ENCODE measurements around the gene ACACA.

ACACA gene

GRCh38 chr17:37340804-37341203 lies 65.8 kb downstream of the ACACA start:
- no peak for DNase-seq

- DNase-seq = no peak
Measured at GRCh38 chr17:37339321-37339720, 67.3 kb downstream of the ACACA start.

- no peak for DNase-seq
Measured at GRCh38 chr17:37338847-37339246, 67.8 kb downstream of the ACACA start.

GRCh38 chr17:37327341-37328090 lies 79.1 kb downstream of the ACACA start:
- DNase-seq = no peak

- DNase-seq = no peak
Measured at GRCh38 chr17:37322826-37323561, 83.6 kb downstream of the ACACA start.

- DNase-seq = no peak
Measured at GRCh38 chr17:37322106-37322505, 84.5 kb downstream of the ACACA start.

GRCh38 chr17:37318931-37319594 lies 87.6 kb downstream of the ACACA start:
- DNase-seq = no peak

GRCh38 chr17:37317867-37318266 lies 88.8 kb downstream of the ACACA start:
- DNase-seq = no peak

GRCh38 chr17:37315601-37316000 lies 91.0 kb downstream of the ACACA start:
- DNase-seq = no peak

- DNase-seq = no peak
Measured at GRCh38 chr17:37312137-37312923, 94.3 kb downstream of the ACACA start.

- DNase-seq = no peak
Measured at GRCh38 chr17:37310940-37311339, 95.7 kb downstream of the ACACA start.

GRCh38 chr17:37309051-37309450 lies 97.6 kb downstream of the ACACA start:
- no peak for DNase-seq

- no peak for DNase-seq
Measured at GRCh38 chr17:37305406-37305905, 101.2 kb downstream of the ACACA start.

- no peak for DNase-seq
Measured at GRCh38 chr17:37301288-37301687, 105.3 kb downstream of the ACACA start.

GRCh38 chr17:37300683-37301082 lies 106.0 kb downstream of the ACACA start:
- DNase-seq = no peak

GRCh38 chr17:37299257-37299980 lies 107.2 kb downstream of the ACACA start:
- DNase-seq = peak; percentile 34

GRCh38 chr17:37295888-37296287 lies 110.7 kb downstream of the ACACA start:
- DNase-seq = no peak

GRCh38 chr17:37294888-37295287 lies 111.7 kb downstream of the ACACA start:
- no peak for DNase-seq

- no peak for DNase-seq
Measured at GRCh38 chr17:37293770-37294169, 112.9 kb downstream of the ACACA start.

GRCh38 chr17:37292429-37293139 lies 114.1 kb downstream of the ACACA start:
- no peak for DNase-seq

- no peak for DNase-seq
Measured at GRCh38 chr17:37291351-37291750, 115.3 kb downstream of the ACACA start.
